B cell (primary cell): Measurements from ENCODE around the gene PHAX. TPM values are rescaled to one million over a fixed set of nuclear protein-coding genes. Genes with fewer than 3 reads are reported as not detected.

Experiments
- ATAC-seq: fragments of 200-7000 bp; cut with Tn5 transposase; one replicate; pipeline ENCODE4 v1.10.0; 2021; ENCODE audit warnings: low read depth, mild to moderate bottlenecking, moderate number of reproducible peaks, moderate library complexity
- CTCF ChIA-PET: fragments of 350-600 bp; sonication (Branson Sonifier 250); formaldehyde crosslinking; loops from one replicate; lab custom pipeline; 2021; ENCODE audit warnings: antibody characterized with exemption, inconsistent platforms; lab: Charles Lee
- POLR2A ChIA-PET: fragments of 350-600 bp; sonication (Branson Sonifier 250); formaldehyde crosslinking; loops from one replicate; lab custom pipeline; 2021; ENCODE audit warnings: antibody characterized with exemption; lab: Charles Lee
- DNase-seq: peaks from one replicate; pipeline ENCODE4 v3.0.0; 2013
- H2AFZ ChIP-seq: 2 replicates; pipeline ENCODE4 v1.6.1; 2012; ENCODE audit warnings: mild to moderate bottlenecking, low read depth, low read length; ENCODE audit not compliant: insufficient read depth, poor library complexity, severe bottlenecking
- H3K27ac ChIP-seq, 2 donors: 1 replicate in 1 of 2; 2 replicates in 1 of 2; pipeline ENCODE4 v1.5.1; 2012 to 2013; ENCODE audit warnings: low read length in 2 of 2, mild to moderate bottlenecking in 2 of 2, moderate library complexity in 1 of 2
- H3K27me3 ChIP-seq, 4 experiments: fragments of 200-600 bp in 1 of 4; sonication (generic) in 1 of 4; replicated peaks in 1 of 4; 1 replicate in 2 of 4; 2 replicates in 2 of 4; pipeline versions ENCODE4 v1.6.1 to v1.7.0; 2013 to 2016; ENCODE audit warnings: low read length in 3 of 4, mild to moderate bottlenecking in 2 of 4, mixed read lengths in 1 of 4, moderate library complexity in 1 of 4; ENCODE audit not compliant: insufficient read depth in 4 of 4, control insufficient read depth in 3 of 4; ENCODE audit errors: control extremely low read depth in 1 of 4
- H3K36me3 ChIP-seq, 2 experiments: replicated peaks in 1 of 2; 1 replicate in 1 of 2; 2 replicates in 1 of 2; pipeline versions ENCODE4 v1.6.1 to v1.7.1; 2013; ENCODE audit warnings: low read length in 1 of 2; ENCODE audit not compliant: insufficient read depth in 2 of 2, control insufficient read depth in 1 of 2; ENCODE audit errors: control extremely low read depth in 1 of 2, extremely low read depth in 1 of 2
- H3K4me1 ChIP-seq, 2 donors: fragments of 200-600 bp in 1 of 2; sonication (generic) in 1 of 2; 1 replicate in 1 of 2; 2 replicates in 1 of 2; pipeline versions ENCODE4 v1.5.1 to v1.6.1; 2013 to 2017; ENCODE audit warnings: low read length in 2 of 2; ENCODE audit not compliant: control insufficient read depth in 2 of 2, insufficient read depth in 2 of 2
- H3K4me2 ChIP-seq: replicated peaks from 2 replicates; pipeline ENCODE3; 2012; ENCODE audit warnings: mild to moderate bottlenecking, low read depth, low read length; ENCODE audit not compliant: poor library complexity, severe bottlenecking
- H3K4me3 ChIP-seq, 5 experiments: fragments of 200-600 bp in 1 of 5; sonication (generic) in 1 of 5; 1 replicate in 3 of 5; 2 replicates in 2 of 5; pipeline versions ENCODE4 v1.5.1 to v1.7.0; 2011 to 2016; ENCODE audit warnings: low read length in 4 of 5, mild to moderate bottlenecking in 4 of 5, low read depth in 2 of 5, control low read depth in 1 of 5, moderate library complexity in 1 of 5; ENCODE audit not compliant: insufficient read depth in 1 of 5; ENCODE audit errors: control extremely low read depth in 1 of 5, extremely low read depth in 1 of 5
- H3K79me2 ChIP-seq: fragments of 200-600 bp; sonication (generic); one replicate; pipeline ENCODE4 v1.6.0; 2016; ENCODE audit warnings: low read length; ENCODE audit not compliant: control insufficient read depth, insufficient read depth
- H3K9ac ChIP-seq: fragments of 200-600 bp; sonication (generic); 2 replicates; pipeline ENCODE4 v1.6.1; 2017; ENCODE audit warnings: mild to moderate bottlenecking, low read length, moderate library complexity
- H3K9me3 ChIP-seq, 3 donors: one replicate each; pipeline versions ENCODE4 v1.6.1 to v1.7.1; 2013; ENCODE audit warnings: low read length in 2 of 3; ENCODE audit not compliant: control insufficient read depth in 2 of 3, insufficient read depth in 1 of 3; ENCODE audit errors: control extremely low read depth in 1 of 3
- H4K20me1 ChIP-seq: 2 replicates; pipeline ENCODE4 v1.6.0; 2012; ENCODE audit warnings: mild to moderate bottlenecking, low read length; ENCODE audit not compliant: insufficient read depth, control insufficient read depth, poor library complexity, severe bottlenecking
- H3K27ac Mint-ChIP-seq: one replicate; pipeline ENCODE4 v1.8.0; 2021; ENCODE audit warnings: mixed read lengths
- H3K27me3 Mint-ChIP-seq: one replicate; pipeline ENCODE4 v1.8.0; 2021; ENCODE audit warnings: mixed read lengths
- H3K4me1 Mint-ChIP-seq: one replicate; pipeline ENCODE4 v1.8.0; 2021; ENCODE audit warnings: mixed read lengths
- H3K4me3 Mint-ChIP-seq: one replicate; pipeline ENCODE4 v1.8.0; 2021; ENCODE audit warnings: mixed read lengths
- H3K9me3 Mint-ChIP-seq: one replicate; pipeline ENCODE4 v1.8.0; 2022; ENCODE audit warnings: mixed read lengths; ENCODE audit not compliant: insufficient read depth
- EZH2 ChIP-seq: IDR thresholded peaks from 2 replicates; pipeline ENCODE4 v1.6.1; 2012; ENCODE audit warnings: borderline replicate concordance, low read depth, mild to moderate bottlenecking, moderate library complexity, low read length; ENCODE audit not compliant: insufficient read depth, poor library complexity, severe bottlenecking
- WGBS: methylation state at CpG from one replicate; pipeline ENCODE4 v1.1.5; 2013; ENCODE audit warnings: missing lambda C conversion rate; ENCODE audit not compliant: insufficient coverage; 5-methylcytosine and 5-hydroxymethylcytosine counted together
- intact Hi-C: fragments of 100-400 bp; cut with micrococcal nuclease; formaldehyde crosslinking; loops from one replicate; pipeline ENCODE4 v1.10.0; 2022
- polyA plus RNA-seq: library from polyadenylated mRNA; depleted of rRNA; stranded (reverse); fragments of >200 nt; gene quantifications from 2 replicates; pipeline ENCODE4 v1.2.3, GENCODE V29; 2012
- total RNA-seq, 2 donors: library from RNA; stranded (reverse); fragments of 120-200 nt in 1 of 2; gene quantifications; 1 replicate in 1 of 2; 2 replicates in 1 of 2; pipeline versions ENCODE4 v1.2.3 to v1.2.4, GENCODE V29; 2013 to 2022
- TF ChIP-seq, protein P1 (sequence below): fragments of 200-600 bp; IDR thresholded peaks from one replicate; pipeline ENCODE4 v1.8.0; 2022; ENCODE audit warnings: antibody characterized with exemption, mild to moderate bottlenecking

The PHAX gene
- total and polyA plus RNA-seq, 2 donors (not counting 1 experiment from before 2014, with no cell fraction given): 7.1 to 43.9 TPM

DNA sequence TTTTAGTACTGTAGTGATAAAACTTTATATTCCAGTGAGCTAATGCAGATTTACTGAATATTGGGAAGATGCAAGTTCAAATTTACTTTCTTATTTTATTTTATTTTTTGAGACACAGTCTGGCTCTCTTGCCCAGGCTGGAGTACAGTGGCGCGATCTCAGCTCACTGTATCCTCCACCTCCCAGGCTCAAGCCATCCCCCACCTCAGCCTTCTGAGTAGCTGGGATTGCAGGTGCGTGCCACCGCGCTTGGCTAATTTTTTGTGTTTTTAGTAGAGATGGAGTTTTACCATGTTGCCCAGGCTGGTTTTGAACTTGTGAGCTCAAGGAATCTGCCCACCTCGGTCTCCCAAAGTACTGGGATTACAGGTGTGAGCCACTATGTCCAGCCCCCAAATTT is 9.9 kb downstream of the PHAX start:
- Histone ChIP-seq H3K79me2 (peaks cover 79% of the 10 kb centered on the region), H3K4me1 (no peaks in the 10 kb centered on the region), H3K4me2 (no peak overlapping the region), H2AFZ (no peak overlapping the region), H3K27me3 (no peaks in the 10 kb centered on the region), H3K9me3 (no peaks in the 10 kb centered on the region), H3K27ac (no peak overlapping the region), H3K36me3 (peaks cover 4 to 53% of the 10 kb centered on the region in 2 experiments), H3K4me3 (no peak overlapping the region), H4K20me1 (peaks cover 51% of the 10 kb centered on the region), H3K9ac (no peak overlapping the region)
- Mint-ChIP-seq H3K27me3 (no peaks in the 10 kb centered on the region), H3K4me3 (no peak overlapping the region), H3K27ac (no peak overlapping the region), H3K9me3 (no peaks in the 10 kb centered on the region), H3K4me1 (peaks cover 39% of the 10 kb centered on the region)
- ChIA-PET POLR2A (no interaction called here), CTCF (interaction anchor here (1.8 kb wide), 1 partner anchor 9 kb away, joined by 5 read pairs; the partner anchor contains the start of gene PHAX)
- intact Hi-C loops: no loop called here
- no peak for DNase-seq
- no peak for TF ChIP-seq EZH2
- TF ChIP-seq, protein P1, sequence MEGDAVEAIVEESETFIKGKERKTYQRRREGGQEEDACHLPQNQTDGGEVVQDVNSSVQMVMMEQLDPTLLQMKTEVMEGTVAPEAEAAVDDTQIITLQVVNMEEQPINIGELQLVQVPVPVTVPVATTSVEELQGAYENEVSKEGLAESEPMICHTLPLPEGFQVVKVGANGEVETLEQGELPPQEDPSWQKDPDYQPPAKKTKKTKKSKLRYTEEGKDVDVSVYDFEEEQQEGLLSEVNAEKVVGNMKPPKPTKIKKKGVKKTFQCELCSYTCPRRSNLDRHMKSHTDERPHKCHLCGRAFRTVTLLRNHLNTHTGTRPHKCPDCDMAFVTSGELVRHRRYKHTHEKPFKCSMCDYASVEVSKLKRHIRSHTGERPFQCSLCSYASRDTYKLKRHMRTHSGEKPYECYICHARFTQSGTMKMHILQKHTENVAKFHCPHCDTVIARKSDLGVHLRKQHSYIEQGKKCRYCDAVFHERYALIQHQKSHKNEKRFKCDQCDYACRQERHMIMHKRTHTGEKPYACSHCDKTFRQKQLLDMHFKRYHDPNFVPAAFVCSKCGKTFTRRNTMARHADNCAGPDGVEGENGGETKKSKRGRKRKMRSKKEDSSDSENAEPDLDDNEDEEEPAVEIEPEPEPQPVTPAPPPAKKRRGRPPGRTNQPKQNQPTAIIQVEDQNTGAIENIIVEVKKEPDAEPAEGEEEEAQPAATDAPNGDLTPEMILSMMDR: no peak
- no CpG with 5 or more reads among the region's 6 CpGs for WGBS
- no peak for ATAC-seq

- Histone ChIP-seq H3K27me3 (no peaks in the 10 kb centered on the region), H3K4me3 (no peak overlapping the region), H3K9ac (no peak overlapping the region), H4K20me1 (peaks cover 41% of the 10 kb centered on the region), H2AFZ (no peak overlapping the region), H3K27ac (no peak overlapping the region), H3K36me3 (peaks cover 0 to 54% of the 10 kb centered on the region in 2 experiments), H3K4me2 (no peak overlapping the region), H3K4me1 (no peaks in the 10 kb centered on the region), H3K79me2 (peaks cover 52% of the 10 kb centered on the region), H3K9me3 (no peaks in the 10 kb centered on the region)
- WGBS: 86% methylated on average over 1 of the region's 7 CpGs
- DNase-seq: no peak
- Mint-ChIP-seq H3K27ac (no peak overlapping the region), H3K27me3 (no peaks in the 10 kb centered on the region), H3K9me3 (no peaks in the 10 kb centered on the region), H3K4me1 (peaks cover 26% of the 10 kb centered on the region), H3K4me3 (no peak overlapping the region)
- TF ChIP-seq, protein P1: no peak
- no peak for TF ChIP-seq EZH2
- ChIA-PET POLR2A (no interaction called here), CTCF (interaction anchor here (1.2 kb wide), 1 partner anchor 8 kb away, joined by 6 read pairs; no protein-coding TSS in a partner anchor)
- ATAC-seq: no peak
- intact Hi-C loops: no loop called here
These were observed 13.3 kb downstream of the PHAX start for GRCh38 chr5:126613941-126614592.
